Neural progenitor cell (in vitro differentiated cells): ENCODE data around the gene CCDC71L.

Source experiments
- EZH2 ChIP-seq: fragments of 200-600 bp; sonication (generic); IDR thresholded peaks from 2 replicates; pipeline ENCODE4 v1.6.1; 2017; ENCODE audit warnings: antibody characterized with exemption, mild to moderate bottlenecking, moderate library complexity
- EZH2phosphoT487 ChIP-seq: fragments of 200-600 bp; sonication (generic); IDR thresholded peaks from 2 replicates; pipeline ENCODE4 v1.6.1; 2017; ENCODE audit warnings: antibody characterized with exemption
- TF ChIP-seq, protein P1 (sequence below): fragments of 200-600 bp; sonication (generic); IDR thresholded peaks from 2 replicates; pipeline ENCODE4 v1.5.1; 2017; ENCODE audit warnings: antibody characterized with exemption, mild to moderate bottlenecking

DNA sequence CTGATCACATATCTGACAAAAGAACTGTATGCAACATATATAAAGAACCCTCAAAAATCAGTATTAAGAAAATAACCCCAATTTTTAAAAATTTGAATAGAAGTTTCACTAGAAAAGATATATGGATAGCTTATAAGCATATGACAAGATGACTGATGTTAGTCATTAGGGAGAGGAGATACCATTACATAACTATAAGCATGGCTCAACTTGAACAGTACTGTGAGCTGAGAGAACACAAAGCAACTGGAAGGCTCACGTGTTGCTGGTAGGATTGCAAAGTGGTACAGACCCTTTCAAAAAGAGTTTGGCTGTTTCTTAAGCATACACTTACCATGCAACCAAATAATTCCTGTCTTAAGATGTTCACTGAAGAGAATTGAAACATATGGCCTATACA lies 14.7 kb downstream of the CCDC71L start:
- TF ChIP-seq, protein P1, sequence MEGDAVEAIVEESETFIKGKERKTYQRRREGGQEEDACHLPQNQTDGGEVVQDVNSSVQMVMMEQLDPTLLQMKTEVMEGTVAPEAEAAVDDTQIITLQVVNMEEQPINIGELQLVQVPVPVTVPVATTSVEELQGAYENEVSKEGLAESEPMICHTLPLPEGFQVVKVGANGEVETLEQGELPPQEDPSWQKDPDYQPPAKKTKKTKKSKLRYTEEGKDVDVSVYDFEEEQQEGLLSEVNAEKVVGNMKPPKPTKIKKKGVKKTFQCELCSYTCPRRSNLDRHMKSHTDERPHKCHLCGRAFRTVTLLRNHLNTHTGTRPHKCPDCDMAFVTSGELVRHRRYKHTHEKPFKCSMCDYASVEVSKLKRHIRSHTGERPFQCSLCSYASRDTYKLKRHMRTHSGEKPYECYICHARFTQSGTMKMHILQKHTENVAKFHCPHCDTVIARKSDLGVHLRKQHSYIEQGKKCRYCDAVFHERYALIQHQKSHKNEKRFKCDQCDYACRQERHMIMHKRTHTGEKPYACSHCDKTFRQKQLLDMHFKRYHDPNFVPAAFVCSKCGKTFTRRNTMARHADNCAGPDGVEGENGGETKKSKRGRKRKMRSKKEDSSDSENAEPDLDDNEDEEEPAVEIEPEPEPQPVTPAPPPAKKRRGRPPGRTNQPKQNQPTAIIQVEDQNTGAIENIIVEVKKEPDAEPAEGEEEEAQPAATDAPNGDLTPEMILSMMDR: no peak
- no peak for TF ChIP-seq EZH2phosphoT487
- no peak for TF ChIP-seq EZH2
